GM21786 (cell line): Measurements from ENCODE around the gene TLR9.
A peak's percentile ranks its signal among the peaks of the same experiment; 100 is the strongest.

Experiments used
- ATAC-seq: cut with Tn5 transposase; IDR thresholded peaks from one replicate; pipeline ENCODE4 v1.9.1; 2021; ENCODE audit not compliant: unreplicated experiment

The TLR9 gene

GRCh38 chr3:52218454-52218853, 7.0 kb downstream of the TLR9 start:
- ATAC-seq: no peak

- no peak for ATAC-seq
Measured at GRCh38 chr3:52218026-52218425, 7.4 kb downstream of the TLR9 start.

DNA sequence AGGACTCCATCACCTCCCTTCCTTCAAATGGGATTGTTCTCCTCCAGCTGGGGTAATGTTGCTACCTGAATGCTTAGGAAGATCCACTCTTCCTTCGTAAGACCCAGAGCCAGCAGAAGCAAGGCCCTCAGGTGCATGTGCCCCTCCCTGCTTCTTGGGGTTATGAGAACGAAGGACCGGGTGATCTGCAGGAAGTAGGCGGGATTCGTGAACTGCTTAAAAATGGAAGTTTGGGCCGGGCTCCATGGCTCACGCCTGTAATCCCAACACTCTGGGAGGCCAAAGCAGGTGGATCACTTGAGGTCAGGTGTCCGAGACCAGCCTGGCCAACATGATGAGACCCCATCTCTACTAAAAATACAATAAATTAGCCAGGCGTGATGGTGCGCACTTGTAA, 8.0 kb downstream of the TLR9 start:
- ATAC-seq: no peak

DNA sequence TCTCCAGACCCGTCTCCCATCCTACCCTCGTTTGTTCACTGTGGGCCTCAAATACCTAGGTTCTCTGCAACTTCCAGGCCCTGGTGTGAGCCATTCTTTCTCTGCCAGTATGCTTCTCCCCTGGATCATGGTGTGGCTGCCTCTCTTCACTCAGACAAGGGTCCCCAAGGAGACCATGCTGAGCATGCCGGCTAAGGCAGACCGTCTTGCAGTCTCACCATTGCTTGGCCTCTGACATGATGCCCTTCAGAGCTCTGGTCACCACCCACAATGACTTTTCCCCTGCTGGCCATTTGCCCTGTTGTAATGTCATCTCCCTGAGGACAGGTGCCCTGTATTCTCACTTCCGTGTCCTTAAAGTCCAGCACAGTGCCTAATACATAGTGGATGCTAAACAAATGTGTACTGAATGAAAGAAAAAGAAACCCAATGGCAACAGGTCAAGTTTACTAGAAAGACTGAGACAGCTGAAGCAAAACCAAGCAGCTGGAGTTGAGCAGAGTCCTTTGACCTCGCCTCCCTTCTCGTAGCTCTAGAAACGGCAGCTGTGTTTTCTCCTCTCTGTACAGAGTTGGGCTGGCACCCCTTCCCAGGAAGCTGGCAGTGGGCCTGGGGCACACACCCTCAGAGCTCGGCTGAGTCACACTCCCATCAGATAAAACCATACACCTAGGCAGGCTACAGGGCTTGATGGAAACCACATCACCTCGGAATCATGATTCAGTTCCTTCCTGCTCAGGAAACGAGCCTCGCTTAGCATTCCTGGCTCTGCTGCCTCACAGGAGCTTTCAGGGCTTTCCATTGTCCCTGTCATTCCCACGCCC, 8.6 kb downstream of the TLR9 start:
- ATAC-seq: no peak

DNA sequence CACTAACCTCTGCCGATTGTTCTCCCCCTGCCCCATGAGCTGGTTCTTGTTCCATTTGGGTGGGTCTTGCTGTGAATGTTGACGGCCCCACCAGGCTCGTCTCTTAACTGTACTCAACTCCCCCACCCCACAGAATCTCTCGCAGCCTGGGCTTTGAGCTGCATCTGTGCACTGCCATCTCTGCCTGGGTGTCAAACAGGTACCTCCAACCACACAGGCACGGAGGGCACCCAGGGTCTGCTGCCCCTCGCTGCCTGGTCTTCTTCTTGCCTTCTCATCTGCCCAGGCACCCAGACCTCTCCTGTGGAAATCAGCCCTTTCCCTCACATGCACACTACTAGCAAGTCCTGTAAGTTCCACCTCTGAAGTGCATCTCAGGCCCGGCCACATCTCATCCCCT, 10.1 kb downstream of the TLR9 start:
- no peak for ATAC-seq

- no peak for ATAC-seq
Measured at GRCh38 chr3:52213901-52214300, 11.5 kb downstream of the TLR9 start.

DNA sequence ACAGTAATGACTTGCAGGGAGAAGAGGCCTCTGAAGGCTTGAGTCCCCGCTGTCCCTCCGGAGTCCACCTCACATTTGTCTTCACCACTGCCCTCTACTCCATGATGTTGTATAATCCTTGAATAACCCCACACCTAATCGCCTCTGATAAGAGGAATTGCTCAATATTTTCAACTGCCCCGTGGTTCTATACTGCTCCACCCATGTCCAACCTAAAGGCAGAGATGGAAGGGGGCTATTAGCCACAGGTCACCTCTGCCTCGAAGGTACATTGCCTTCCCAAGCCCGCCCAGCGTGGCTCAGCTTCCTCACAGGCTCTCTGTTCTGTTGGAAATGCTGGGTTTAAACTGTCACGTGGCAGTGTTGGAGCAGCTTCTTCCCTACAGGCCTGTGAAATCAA, 12.4 kb downstream of the TLR9 start:
- ATAC-seq: no peak

GRCh38 chr3:52211268-52211891, 14.1 kb downstream of the TLR9 start:
- no peak for ATAC-seq

DNA sequence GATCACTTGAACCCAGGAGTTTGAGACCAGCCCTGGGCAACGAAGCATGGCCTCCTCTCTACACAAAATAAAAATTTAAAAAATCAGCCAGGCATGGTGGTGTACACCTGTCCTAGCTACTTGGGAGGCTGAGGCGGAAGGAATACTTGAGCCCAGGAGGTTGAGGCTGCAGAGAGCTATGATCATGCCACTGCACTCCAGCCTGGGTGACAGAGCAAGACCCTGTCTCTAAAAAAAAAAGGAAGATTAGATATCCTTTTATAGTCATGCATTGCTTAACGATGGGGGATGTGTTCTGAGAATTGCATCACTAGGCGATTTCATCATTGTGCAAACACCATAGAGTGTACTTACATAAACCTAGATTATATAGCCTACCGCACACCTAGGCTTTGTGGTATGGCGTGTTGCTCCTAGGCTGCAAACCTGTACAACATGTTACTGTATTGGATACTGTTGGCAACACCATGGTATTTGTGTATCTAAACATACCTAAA, 14.8 kb downstream of the TLR9 start:
- no peak for ATAC-seq

DNA sequence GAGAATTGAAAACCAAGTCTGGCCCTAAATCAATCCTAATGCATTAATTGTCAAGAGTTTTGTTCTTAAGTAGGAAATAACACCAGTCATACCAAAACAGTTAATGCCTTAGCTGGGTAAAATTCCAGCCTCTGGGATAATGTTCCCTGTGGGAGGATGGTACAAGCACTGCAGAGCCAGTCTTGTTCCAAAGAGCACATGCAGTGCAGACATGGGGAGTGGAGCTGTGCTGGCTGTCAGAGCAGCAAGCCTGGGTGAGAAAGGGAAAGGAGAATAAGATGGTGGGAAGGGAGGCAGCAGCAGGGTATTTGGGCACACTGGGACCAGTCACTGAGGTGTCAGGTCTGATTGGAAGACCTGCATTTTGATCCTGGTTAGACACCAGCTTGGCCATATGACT, 15.4 kb downstream of the TLR9 start:
- ATAC-seq: no peak

- ATAC-seq: no peak
Measured at GRCh38 chr3:52208556-52208955, 16.9 kb downstream of the TLR9 start.

- no peak for ATAC-seq
Measured at GRCh38 chr3:52205727-52206372, 19.6 kb downstream of the TLR9 start.

- no peak for ATAC-seq
Measured at GRCh38 chr3:52204337-52205073, 20.9 kb downstream of the TLR9 start.

GRCh38 chr3:52203701-52204100, 21.7 kb downstream of the TLR9 start:
- no peak for ATAC-seq

DNA sequence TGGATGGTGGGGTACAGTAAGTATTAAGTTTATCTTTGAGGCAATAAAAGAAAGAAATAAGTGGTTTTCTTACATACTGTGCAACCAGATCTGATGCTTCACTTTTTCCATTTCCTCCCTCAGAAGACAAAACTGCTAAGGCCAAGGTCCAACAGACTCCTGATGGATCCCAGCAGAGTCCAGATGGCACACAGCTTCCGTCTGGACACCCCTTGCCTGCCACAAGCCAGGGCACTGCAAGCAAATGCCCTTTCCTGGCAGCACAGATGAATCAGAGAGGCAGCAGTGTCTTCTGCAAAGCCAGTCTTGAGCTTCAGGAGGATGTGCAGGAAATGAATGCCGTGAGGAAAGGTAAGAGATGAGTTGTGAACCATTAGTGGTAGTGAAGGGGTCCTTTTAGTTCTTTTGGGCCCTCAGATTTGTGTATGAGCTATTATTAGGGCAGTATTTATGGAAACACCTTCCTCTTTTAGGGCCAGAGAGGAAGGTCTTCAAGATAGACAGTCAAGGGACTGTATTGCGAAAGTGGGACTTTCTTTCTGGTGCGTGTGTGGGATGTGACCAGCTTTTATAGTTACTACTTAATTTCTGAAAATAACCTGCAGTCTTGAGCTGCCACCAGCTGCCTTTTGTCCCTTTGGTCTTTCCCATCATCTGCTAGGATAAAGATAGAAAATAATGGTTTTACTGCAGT, 22.9 kb downstream of the TLR9 start:
- ATAC-seq: no peak

- ATAC-seq: no peak
Measured at GRCh38 chr3:52200981-52201679, 24.3 kb downstream of the TLR9 start.

DNA sequence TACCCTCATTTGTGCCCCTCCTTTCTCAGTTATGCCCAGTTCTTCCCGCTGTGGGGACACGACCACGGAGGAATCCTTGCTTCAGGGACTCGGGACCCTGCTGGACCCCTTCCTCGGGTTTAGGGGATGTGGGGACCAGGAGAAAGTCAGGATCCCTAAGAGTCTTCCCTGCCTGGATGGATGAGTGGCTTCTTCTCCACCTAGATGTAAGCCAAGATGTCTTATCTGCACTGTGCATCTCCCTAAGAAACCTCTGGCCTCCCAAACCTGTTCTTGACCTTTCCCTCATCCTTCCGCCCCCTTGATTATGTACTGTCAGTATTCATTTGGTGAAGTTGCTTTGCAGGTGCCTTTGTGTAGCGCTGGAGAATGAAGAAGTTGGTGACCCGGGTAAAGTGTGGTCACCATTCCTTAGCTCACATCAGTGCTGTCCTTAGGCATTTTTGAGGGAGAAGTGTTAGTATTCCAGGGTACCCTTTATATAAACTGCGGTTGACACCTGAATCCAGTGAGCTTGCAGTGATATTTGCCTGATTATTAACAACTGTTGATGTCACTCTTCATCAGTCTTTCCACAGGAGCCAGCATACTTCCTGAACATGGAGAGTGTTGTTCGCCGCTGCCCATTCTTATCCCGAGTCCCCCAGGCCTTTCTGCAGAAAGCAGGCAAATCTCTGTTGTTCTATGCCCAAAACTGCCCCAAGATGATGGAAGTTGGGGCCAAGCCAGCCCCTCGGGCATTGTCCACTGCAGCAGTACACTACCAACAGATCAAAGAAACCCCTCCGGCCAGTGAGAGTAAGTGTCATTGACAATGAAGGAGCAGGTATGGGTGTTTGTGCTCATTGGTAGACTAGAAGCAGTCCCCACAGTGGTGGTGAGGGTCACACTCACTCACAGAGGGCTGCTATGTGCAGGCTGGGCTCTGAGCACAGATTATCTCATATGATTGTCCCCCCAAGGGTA, 26.5 kb downstream of the TLR9 start:
- no peak for ATAC-seq

DNA sequence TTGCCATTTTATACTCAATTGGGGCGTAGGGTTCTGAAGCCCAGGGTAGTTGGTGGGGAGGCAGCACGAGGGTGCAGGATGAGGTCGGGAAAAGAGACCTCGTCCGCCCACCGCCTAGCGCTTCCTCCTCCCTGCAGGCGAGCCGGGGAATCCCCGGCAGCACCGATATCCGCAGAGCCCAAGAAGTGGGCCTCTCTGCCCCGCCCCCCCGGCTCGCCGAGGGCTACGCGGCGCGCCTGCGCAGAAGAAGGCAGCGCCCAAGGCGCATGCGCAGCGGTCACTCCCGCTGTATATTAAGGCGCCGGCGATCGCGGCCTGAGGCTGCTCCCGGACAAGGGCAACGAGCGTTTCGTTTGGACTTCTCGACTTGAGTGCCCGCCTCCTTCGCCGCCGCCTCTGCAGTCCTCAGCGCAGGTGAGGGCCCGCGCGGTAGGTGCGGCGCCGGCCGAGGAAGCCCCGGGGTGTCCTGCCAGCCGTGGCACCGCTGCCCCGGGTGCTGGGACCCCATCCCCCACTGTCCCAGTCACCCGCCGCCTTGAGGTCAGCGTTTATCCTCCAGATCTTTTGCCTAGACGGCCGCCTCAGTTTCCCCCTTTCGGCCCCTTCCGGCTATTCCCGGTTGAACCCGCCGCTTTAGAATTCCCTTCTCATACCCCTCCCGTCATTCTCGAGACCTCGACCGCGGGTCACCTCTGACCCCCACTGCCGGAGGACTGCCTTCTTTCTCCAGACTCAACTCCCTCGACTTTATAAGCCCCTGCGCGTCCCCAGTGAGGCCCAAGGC, 27.4 kb downstream of the TLR9 start, which contains the start of gene ALAS1:
Gene ALAS1, plus strand, starts transcription at position 319 of the 784 bp plus-strand sequence. CDS start 1,082 bp downstream, outside the sequence.
- peak; percentile 88 for ATAC-seq
